GM21367 (cell line): Measurements from ENCODE around the gene NCOA7.
A peak's percentile ranks its signal among the peaks of the same experiment; 100 is the strongest.
"Not testable (repeated sequence)": the region's sequence is repeated elsewhere in the genome, so short reads cannot be mapped to it uniquely, and the experiment has no call there.

Experiments used
- ATAC-seq: cut with Tn5 transposase; IDR thresholded peaks from one replicate; pipeline ENCODE4 v1.9.1; 2021; ENCODE audit not compliant: unreplicated experiment

Gene NCOA7

GRCh38 chr6:125835221-125835744 lies 44.5 kb downstream of the NCOA7 start:
- no peak for ATAC-seq

- ATAC-seq: no peak
Measured at GRCh38 chr6:125836466-125836865, 45.7 kb downstream of the NCOA7 start.

- no peak for ATAC-seq
Measured at GRCh38 chr6:125839471-125839870, 48.7 kb downstream of the NCOA7 start.

- no peak for ATAC-seq
Measured at GRCh38 chr6:125839879-125840278, 49.1 kb downstream of the NCOA7 start.

GRCh38 chr6:125841356-125842090 lies 50.8 kb downstream of the NCOA7 start:
- no peak for ATAC-seq

- no peak for ATAC-seq
Measured at GRCh38 chr6:125842091-125842626, 51.4 kb downstream of the NCOA7 start.

- ATAC-seq: no peak
Measured at GRCh38 chr6:125843593-125843992, 52.8 kb downstream of the NCOA7 start.

GRCh38 chr6:125844989-125845388 lies 54.2 kb downstream of the NCOA7 start:
- ATAC-seq: no peak

- no peak for ATAC-seq
Measured at GRCh38 chr6:125846292-125847024, 55.7 kb downstream of the NCOA7 start.

GRCh38 chr6:125848286-125848685 lies 57.5 kb downstream of the NCOA7 start:
- ATAC-seq: not testable (repeated sequence)

- no peak for ATAC-seq
Measured at GRCh38 chr6:125850361-125850760, 59.6 kb downstream of the NCOA7 start.

GRCh38 chr6:125852587-125852986 lies 61.8 kb downstream of the NCOA7 start:
- no peak for ATAC-seq

- no peak for ATAC-seq
Measured at GRCh38 chr6:125853168-125853567, 62.4 kb downstream of the NCOA7 start.

GRCh38 chr6:125853756-125854155 lies 63.0 kb downstream of the NCOA7 start:
- no peak for ATAC-seq

- no peak for ATAC-seq
Measured at GRCh38 chr6:125854355-125854754, 63.6 kb downstream of the NCOA7 start.

GRCh38 chr6:125855783-125856182 lies 65.0 kb downstream of the NCOA7 start:
- ATAC-seq: no peak

GRCh38 chr6:125857846-125858245 lies 67.1 kb downstream of the NCOA7 start:
- no peak for ATAC-seq

GRCh38 chr6:125858427-125859320 lies 67.9 kb downstream of the NCOA7 start:
- peak; percentile 94 for ATAC-seq

GRCh38 chr6:125859727-125860126 lies 69.0 kb downstream of the NCOA7 start:
- no peak for ATAC-seq

- ATAC-seq: no peak
Measured at GRCh38 chr6:125863023-125863422, 72.3 kb downstream of the NCOA7 start.

GRCh38 chr6:125865015-125865414 lies 74.3 kb downstream of the NCOA7 start:
- no peak for ATAC-seq
